DND-41 (cell line): ENCODE data around the gene TSSK2.
"Not testable (repeated sequence)": the region's sequence is repeated elsewhere in the genome, so short reads cannot be mapped to it uniquely, and the experiment has no call there.

ENCODE experiments used
- ATAC-seq: fragments of 200-7000 bp; cut with Tn5 transposase; 3 replicates; pipeline ENCODE4 v1.9.1; 2021; ENCODE audit warnings: low read depth; ENCODE audit not compliant: insufficient read depth
- DNase-seq: peaks from one replicate; pipeline ENCODE4 v3.0.0-alpha.2; 2020
- H2AFZ ChIP-seq: 2 replicates; pipeline ENCODE4 v1.6.0; 2012; ENCODE audit warnings: low read depth, low read length
- H3K27ac ChIP-seq: 2 replicates; pipeline ENCODE4 v1.5.1; 2012; ENCODE audit warnings: low read length, inconsistent platforms
- H3K27me3 ChIP-seq: fragments of 200-600 bp; sonication (generic); 2 replicates; pipeline ENCODE4 v1.6.0; 2012; ENCODE audit warnings: low read length, mild to moderate bottlenecking, inconsistent platforms; ENCODE audit not compliant: insufficient read depth, poor library complexity
- H3K36me3 ChIP-seq: 2 replicates; pipeline ENCODE4 v1.5.1; 2012; ENCODE audit warnings: low read length, inconsistent platforms; ENCODE audit not compliant: insufficient read depth
- H3K4me1 ChIP-seq: 2 replicates; pipeline ENCODE4 v1.5.1; 2012; ENCODE audit warnings: mild to moderate bottlenecking, low read length; ENCODE audit not compliant: insufficient read depth
- H3K4me2 ChIP-seq: 2 replicates; pipeline ENCODE4 v1.6.0; 2012; ENCODE audit warnings: mild to moderate bottlenecking, moderate library complexity, low read length, inconsistent platforms; ENCODE audit not compliant: insufficient read depth
- H3K4me3 ChIP-seq, 2 experiments: fragments of 200-600 bp in 1 of 2; shearing (Covaris generic) in 1 of 2; 2 replicates each; pipeline ENCODE4 v1.5.1; 2012 to 2016; ENCODE audit warnings: inconsistent platforms in 2 of 2, low read length in 2 of 2, mild to moderate bottlenecking in 2 of 2, low read depth in 1 of 2, moderate library complexity in 1 of 2
- H3K79me2 ChIP-seq: 2 replicates; pipeline ENCODE4 v1.6.0; 2012; ENCODE audit warnings: low read length, inconsistent platforms; ENCODE audit not compliant: insufficient read depth
- H3K9ac ChIP-seq: 2 replicates; pipeline ENCODE4 v1.6.0; 2012; ENCODE audit warnings: low read depth, mild to moderate bottlenecking, inconsistent platforms, low read length, moderate library complexity
- H3K9me3 ChIP-seq: 2 replicates; pipeline ENCODE4 v1.5.1; 2012; ENCODE audit warnings: low read length, moderate library complexity, mild to moderate bottlenecking, inconsistent platforms; ENCODE audit not compliant: insufficient read depth, severe bottlenecking
- H4K20me1 ChIP-seq: 2 replicates; pipeline ENCODE4 v1.6.0; 2012; ENCODE audit warnings: low read length; ENCODE audit not compliant: insufficient read depth
- EZH2 ChIP-seq: IDR thresholded peaks from 3 replicates; pipeline ENCODE4 v1.6.1; 2012; ENCODE audit warnings: borderline replicate concordance, low read depth, mild to moderate bottlenecking, moderate library complexity, low read length, inconsistent platforms; ENCODE audit not compliant: severe bottlenecking
- TF ChIP-seq, protein P1 (sequence below): IDR thresholded peaks from 2 replicates; pipeline ENCODE4 v1.5.1; 2012; ENCODE audit warnings: borderline replicate concordance, low read length, moderate library complexity, mild to moderate bottlenecking; ENCODE audit not compliant: poor library complexity, severe bottlenecking; ENCODE audit errors: extremely low read depth

Gene TSSK2

DNA sequence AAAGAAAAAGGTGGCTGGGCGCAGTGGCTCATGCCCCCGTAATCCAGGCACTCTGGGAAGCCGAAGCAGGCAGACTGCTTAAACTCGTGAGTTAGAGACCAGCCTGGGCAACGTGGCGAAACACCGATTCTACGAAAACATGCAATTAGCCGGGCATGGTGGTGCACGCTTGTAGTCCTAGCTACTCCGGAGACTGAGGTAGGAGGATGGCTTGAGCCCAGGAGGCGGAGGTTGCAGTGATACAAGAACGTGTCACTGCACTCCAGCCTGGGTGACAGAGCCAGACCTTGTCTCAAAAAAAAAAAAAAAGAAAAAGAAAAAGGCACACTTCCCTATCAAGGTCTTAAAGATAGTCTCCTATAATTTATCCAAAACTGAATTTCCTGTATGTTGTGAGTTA lies 48.3 kb upstream of the TSSK2 start:
- Histone ChIP-seq H3K4me2 (no peak overlapping the region), H3K27ac (no peak overlapping the region), H3K9me3 (no peaks in the 10 kb centered on the region), H3K4me1 (no peaks in the 10 kb centered on the region), H3K9ac (no peak overlapping the region), H3K4me3 (no peak overlapping the region), H3K36me3 (peaks cover 50% of the 10 kb centered on the region), H4K20me1 (0 out of 2 replicates have a peak, but pooled peaks cover 9% of the 10 kb centered on the region), H3K27me3 (no peaks in the 10 kb centered on the region), H2AFZ (no peak overlapping the region), H3K79me2 (peaks cover 8% of the 10 kb centered on the region; the same call in 1 of the 2 replicates)
- DNase-seq: no peak
- no peak for ATAC-seq
- TF ChIP-seq EZH2: no peak
- TF ChIP-seq, protein P1, sequence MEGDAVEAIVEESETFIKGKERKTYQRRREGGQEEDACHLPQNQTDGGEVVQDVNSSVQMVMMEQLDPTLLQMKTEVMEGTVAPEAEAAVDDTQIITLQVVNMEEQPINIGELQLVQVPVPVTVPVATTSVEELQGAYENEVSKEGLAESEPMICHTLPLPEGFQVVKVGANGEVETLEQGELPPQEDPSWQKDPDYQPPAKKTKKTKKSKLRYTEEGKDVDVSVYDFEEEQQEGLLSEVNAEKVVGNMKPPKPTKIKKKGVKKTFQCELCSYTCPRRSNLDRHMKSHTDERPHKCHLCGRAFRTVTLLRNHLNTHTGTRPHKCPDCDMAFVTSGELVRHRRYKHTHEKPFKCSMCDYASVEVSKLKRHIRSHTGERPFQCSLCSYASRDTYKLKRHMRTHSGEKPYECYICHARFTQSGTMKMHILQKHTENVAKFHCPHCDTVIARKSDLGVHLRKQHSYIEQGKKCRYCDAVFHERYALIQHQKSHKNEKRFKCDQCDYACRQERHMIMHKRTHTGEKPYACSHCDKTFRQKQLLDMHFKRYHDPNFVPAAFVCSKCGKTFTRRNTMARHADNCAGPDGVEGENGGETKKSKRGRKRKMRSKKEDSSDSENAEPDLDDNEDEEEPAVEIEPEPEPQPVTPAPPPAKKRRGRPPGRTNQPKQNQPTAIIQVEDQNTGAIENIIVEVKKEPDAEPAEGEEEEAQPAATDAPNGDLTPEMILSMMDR: no peak

- not testable (repeated sequence) for H4K20me1 ChIP-seq, H3K9ac ChIP-seq, DNase-seq, H3K4me3 ChIP-seq, H2AFZ ChIP-seq, H3K4me2 ChIP-seq, H3K27me3 ChIP-seq, ATAC-seq, H3K27ac ChIP-seq, H3K9me3 ChIP-seq, H3K4me1 ChIP-seq
- Histone ChIP-seq H3K36me3 (peaks cover 56% of the 10 kb centered on the region), H3K79me2 (peaks cover 15% of the 10 kb centered on the region; the same call in 1 of the 2 replicates)
Measured at GRCh38 chr22:19084126-19084525, 47.0 kb upstream of the TSSK2 start.

GRCh38 chr22:19084586-19084985 lies 46.5 kb upstream of the TSSK2 start:
- peaks cover 57% of the 10 kb centered on the region for H3K36me3 ChIP-seq
- H3K27ac ChIP-seq, H3K4me3 ChIP-seq: not testable (repeated sequence)

DNA sequence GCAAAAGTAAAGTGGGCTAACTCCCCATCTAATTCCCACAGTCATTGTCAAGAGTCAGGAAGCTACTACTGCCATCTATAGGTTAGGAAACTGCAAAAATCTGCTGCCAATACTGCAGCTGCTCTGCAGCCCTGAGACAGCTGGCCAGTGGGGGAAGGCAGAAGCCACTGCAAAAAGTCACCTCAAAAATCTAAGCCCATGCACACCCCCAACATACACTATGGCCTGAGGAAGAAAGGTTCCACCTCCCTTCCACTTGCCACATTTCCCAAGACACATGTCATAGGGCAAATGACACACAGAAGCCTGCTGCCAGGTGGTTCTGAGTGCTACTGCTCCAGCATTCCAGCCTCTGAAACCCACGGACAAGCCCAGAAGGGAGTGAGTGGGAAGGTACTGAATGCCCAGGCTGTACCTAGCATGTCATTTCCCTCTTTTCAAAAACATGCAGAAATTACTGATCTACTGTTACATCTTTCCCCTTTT lies 45.8 kb upstream of the TSSK2 start:
- Histone ChIP-seq H3K9me3 (no peaks in the 10 kb centered on the region), H2AFZ (no peak overlapping the region), H4K20me1 (peaks cover 12% of the 10 kb centered on the region; the same call in 1 of the 2 replicates), H3K27me3 (no peaks in the 10 kb centered on the region), H3K4me1 (no peaks in the 10 kb centered on the region), H3K4me2 (no peak overlapping the region), H3K36me3 (peaks cover 56% of the 10 kb centered on the region), H3K79me2 (peaks cover 26% of the 10 kb centered on the region; the same call in 1 of the 2 replicates), H3K4me3 (no peak overlapping the region), H3K9ac (no peak overlapping the region), H3K27ac (no peak overlapping the region)
- no peak for TF ChIP-seq EZH2
- TF ChIP-seq, protein P1: peak; percentile 46
- ATAC-seq (no peak; the same call in 2 of the 3 replicates), DNase-seq (no peak)

More at GRCh38 chr22:19084586-19084985, 46.5 kb upstream of the TSSK2 start:
- H3K27me3 ChIP-seq, H3K9ac ChIP-seq, H2AFZ ChIP-seq, H3K4me2 ChIP-seq, ATAC-seq, H3K9me3 ChIP-seq, H3K4me1 ChIP-seq, DNase-seq: not testable (repeated sequence)
- Histone ChIP-seq H4K20me1 (peaks cover 12% of the 10 kb centered on the region; the same call in 1 of the 2 replicates), H3K79me2 (peaks cover 19% of the 10 kb centered on the region; the same call in 1 of the 2 replicates)
